ENCODE measurements around the gene HHEX. TPM values are rescaled to one million over a fixed set of nuclear protein-coding genes. Genes with fewer than 3 reads are reported as not detected.

Gene HHEX
- total and polyA plus RNA-seq, 3 donors from 2014 or later, result 2.6 to 5.6 (median 4.0) TPM

GRCh38 chr10:92692080-92692671 lies 2.4 kb downstream of the HHEX start:
- 25 to 41% methylated on average over 29 to 34 of the region's 34 CpGs for WGBS, 2 donors
- no peaks in the 10 kb centered on the region for H3K27me3 ChIP-seq
- DNase-seq, result no peak
- H3K4me1 ChIP-seq, result no peaks in the 10 kb centered on the region
- no peak for TF ChIP-seq POLR2A (IDR thresholded peaks at IDR 0.05)
- TF ChIP-seq CTCF (IDR thresholded peaks at IDR 0.05), result no peak
- intact Hi-C loops (cut with DNase I; ENCODE audit: low total_unique reads), result no loop called here
- H3K36me3 ChIP-seq (ENCODE audit: low read depth, missing control alignments), result no peaks in the 10 kb centered on the region
- H3K27ac ChIP-seq, result no peak overlapping the region
- peak overlapping the region; percentile 13 to 65 for H3K4me3 ChIP-seq
- H3K9me3 ChIP-seq, result no peaks in the 10 kb centered on the region

DNA sequence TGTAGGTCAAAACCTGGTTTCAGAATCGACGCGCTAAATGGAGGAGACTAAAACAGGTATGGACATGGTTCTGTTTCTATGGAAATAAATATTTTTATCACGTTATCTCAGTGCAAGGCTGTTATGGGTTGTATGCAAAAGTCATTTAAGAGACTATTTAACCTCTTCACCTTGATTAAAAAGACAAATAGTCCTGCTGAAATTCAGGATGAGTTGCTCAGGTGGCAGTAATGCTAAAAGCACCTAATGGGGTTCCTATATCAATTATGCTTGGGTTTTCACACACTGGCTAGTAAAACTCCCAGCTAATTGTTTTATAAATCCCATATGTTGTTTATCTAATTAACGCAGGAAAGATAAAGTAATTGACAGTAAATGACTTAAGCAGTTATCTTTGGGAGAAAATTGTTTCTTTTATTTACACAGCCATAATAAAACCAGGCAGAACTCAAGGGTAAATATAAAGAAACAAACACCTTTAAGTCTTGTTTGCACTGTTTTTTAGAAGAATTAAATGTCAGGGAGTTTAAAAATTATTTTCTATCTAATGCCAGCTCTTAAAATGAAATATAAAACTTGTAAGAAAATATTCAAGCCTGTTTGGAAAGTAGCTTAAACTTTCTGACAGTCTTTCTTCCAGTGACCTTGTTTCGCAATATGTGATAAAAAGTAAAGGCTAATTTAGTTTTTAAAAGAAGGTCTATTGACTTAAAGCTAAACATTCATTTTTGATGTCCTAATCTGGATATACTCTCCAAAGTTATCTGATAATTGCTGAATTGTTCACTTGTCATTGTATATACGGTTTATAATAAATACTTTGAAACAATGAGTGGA lies 3.2 kb downstream of the HHEX start:
- Histone ChIP-seq H3K27ac (no peak overlapping the region), H3K4me3 (peak overlapping the region in 1 of 2 donors; percentile 65), H3K36me3 (ENCODE audit: low read depth, missing control alignments) (no peaks in the 10 kb centered on the region), H3K27me3 (no peaks in the 10 kb centered on the region), H3K4me1 (no peaks in the 10 kb centered on the region), H3K9me3 (no peaks in the 10 kb centered on the region)
- intact Hi-C loops (cut with DNase I; ENCODE audit: low total_unique reads), result no loop called here
- TF ChIP-seq CTCF (IDR thresholded peaks at IDR 0.05), result no peak
- no peak for TF ChIP-seq POLR2A (IDR thresholded peaks at IDR 0.05)
- DNase-seq, result no peak
- WGBS, 2 donors, result 40 to 42% methylated on average over 7 of the region's 7 CpGs

DNA sequence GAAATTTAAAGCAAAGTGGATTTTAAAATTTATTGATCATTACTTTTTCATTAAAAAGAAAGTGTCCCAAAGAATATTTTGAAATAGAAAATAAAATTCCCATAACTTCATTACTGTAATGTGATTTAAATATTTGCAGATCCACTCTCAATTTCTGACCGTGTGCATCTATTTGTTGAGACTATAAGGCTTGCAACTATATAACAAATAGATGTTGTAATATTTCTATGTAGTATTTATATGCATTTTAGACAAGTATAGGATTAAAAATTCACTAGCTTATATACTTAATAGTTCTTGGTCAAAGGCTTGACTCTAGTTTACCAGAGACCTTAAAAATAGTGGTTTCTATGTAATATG lies 3.8 kb downstream of the HHEX start:
- H3K4me3 ChIP-seq, result no peak overlapping the region
- no peak overlapping the region for H3K27ac ChIP-seq
- H3K27me3 ChIP-seq, result no peaks in the 10 kb centered on the region
- intact Hi-C loops (cut with DNase I; ENCODE audit: low total_unique reads), result no loop called here
- no peaks in the 10 kb centered on the region for H3K36me3 ChIP-seq (ENCODE audit: low read depth, missing control alignments)
- no peak for TF ChIP-seq POLR2A (IDR thresholded peaks at IDR 0.05)
- TF ChIP-seq CTCF (IDR thresholded peaks at IDR 0.05), result no peak
- no peaks in the 10 kb centered on the region for H3K4me1 ChIP-seq
- no peaks in the 10 kb centered on the region for H3K9me3 ChIP-seq
- 26 to 63% methylated on average over 1 of the region's 1 CpG for WGBS, 2 donors
- DNase-seq, result no peak

GRCh38 chr10:92695679-92696605 lies 6.2 kb downstream of the HHEX start:
- no peaks in the 10 kb centered on the region for H3K27me3 ChIP-seq
- H3K36me3 ChIP-seq (ENCODE audit: low read depth, missing control alignments), result no peaks in the 10 kb centered on the region
- DNase-seq, result no peak
- no peak for TF ChIP-seq CTCF (IDR thresholded peaks at IDR 0.05)
- TF ChIP-seq POLR2A (IDR thresholded peaks at IDR 0.05), result no peak
- H3K4me1 ChIP-seq, result peaks cover 3% of the 10 kb centered on the region
- intact Hi-C loops (cut with DNase I; ENCODE audit: low total_unique reads), result no loop called here
- H3K27ac ChIP-seq, result no peak overlapping the region
- H3K9me3 ChIP-seq, result no peaks in the 10 kb centered on the region
- 22 to 43% methylated on average over 12 to 58 of the region's 61 CpGs for WGBS, 2 donors
- H3K4me3 ChIP-seq, result peak overlapping the region in 1 of 2 donors; percentile 52

Data from testis (tissue), 3 donors.